ENCODE results near the gene DNAL4.

GRCh38 chr22:38826386-38826785 lies 32.4 kb upstream of the DNAL4 start:
- no peak for TF ChIP-seq CTCF (IDR thresholded peaks at IDR 0.05)
- TF ChIP-seq POLR2A (IDR thresholded peaks at IDR 0.05) = no peak
